Measurements from ENCODE around the gene KCNK16. TPM values are rescaled to one million over a fixed set of nuclear protein-coding genes. Genes with fewer than 3 reads are reported as not detected.

Gene KCNK16
- total and polyA plus RNA-seq, 2 of the 13 experiments (the other 11 are each of a cell fraction or from before 2014, with no cell fraction given) = not detected

DNA sequence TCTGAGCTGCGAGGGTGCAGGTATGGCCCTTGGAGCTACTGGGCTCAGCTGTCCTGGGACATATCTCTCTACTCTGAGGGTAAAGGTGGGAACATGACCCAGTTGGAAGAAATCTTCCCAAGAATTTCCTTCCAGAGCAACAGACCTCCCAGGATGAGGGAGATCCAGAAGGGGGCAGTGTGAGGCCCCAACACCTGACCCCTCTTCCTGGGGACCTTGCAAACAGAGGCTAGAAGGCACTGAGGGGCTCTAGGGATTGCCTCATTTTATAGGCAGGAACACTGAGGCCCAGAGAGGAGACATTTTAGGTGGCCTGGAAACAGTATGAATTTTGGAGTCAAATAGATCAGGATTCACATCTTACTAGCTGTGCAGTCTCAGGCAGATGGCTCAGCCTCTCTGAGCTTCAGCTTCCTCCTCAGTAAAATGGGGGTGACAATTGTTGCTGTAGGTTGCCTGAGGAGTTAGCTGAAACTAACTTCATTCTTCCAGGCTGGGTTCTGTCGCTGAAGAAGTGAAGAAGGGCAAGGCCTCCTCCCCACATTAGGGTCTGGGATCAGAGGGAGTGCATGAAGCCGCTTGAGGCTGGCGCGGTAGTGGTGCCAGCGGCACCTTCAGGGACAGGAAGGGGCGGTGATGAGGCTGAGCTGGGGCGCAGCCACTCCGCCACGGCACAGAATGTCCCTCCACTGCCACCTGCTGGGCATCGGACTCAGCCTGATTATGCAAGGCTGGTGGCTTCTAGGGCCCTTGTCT, 19.7 kb downstream of the KCNK16 start (continued):
- TF ChIP-seq YY1 (IDR thresholded peaks at IDR 0.05; ENCODE audit: insufficient read depth, insufficient replicate concordance, low read depth, low read length) (no peak), SP4 (CRISPR knock-in tag; IDR thresholded peaks at IDR 0.05) (peak; percentile 49; the same call in 1 of the 2 replicates), ZMAT3 (CRISPR knock-in tag; conservative IDR thresholded peaks at IDR 0.05) (0 out of 2 replicates have a peak, but pooled peaks have one; percentile 60), ZNF782 (CRISPR knock-in tag; IDR thresholded peaks at IDR 0.05; ENCODE audit: borderline replicate concordance) (peak; percentile 62; the same call in 1 of the 2 replicates), U2AF1 (optimal IDR thresholded peaks at IDR 0.05; ENCODE audit: low read depth, low read length) (no peak), MIER2 (CRISPR knock-in tag; IDR thresholded peaks at IDR 0.05) (peak; percentile 60; the same call in 1 of the 2 replicates), PRMT3 (CRISPR knock-in tag; IDR thresholded peaks at IDR 0.05; ENCODE audit: borderline replicate concordance, low read depth) (no peak), CBFB (CRISPR knock-in tag; IDR thresholded peaks at IDR 0.05) (no peak), SMAD3 (CRISPR knock-in tag; IDR thresholded peaks at IDR 0.05) (0 out of 2 replicates have a peak, but pooled peaks have one; percentile 54), CEBPG (CRISPR knock-in tag; IDR thresholded peaks at IDR 0.05) (peak; percentile 88), MXI1 (IDR thresholded peaks at IDR 0.05; ENCODE audit: borderline replicate concordance, low read depth, low read length) (no peak), ZNF501 (CRISPR knock-in tag; IDR thresholded peaks at IDR 0.05) (peak; percentile 58; the same call in 1 of the 2 replicates), SALL1 (CRISPR knock-in tag; IDR thresholded peaks at IDR 0.05) (peak; percentile 56; the same call in 1 of the 2 replicates), CBX5 (CRISPR knock-in tag; IDR thresholded peaks at IDR 0.05; ENCODE audit: borderline replicate concordance) (peak; percentile 74; the same call in 1 of the 2 replicates)
- TF ChIP-seq, protein P1, sequence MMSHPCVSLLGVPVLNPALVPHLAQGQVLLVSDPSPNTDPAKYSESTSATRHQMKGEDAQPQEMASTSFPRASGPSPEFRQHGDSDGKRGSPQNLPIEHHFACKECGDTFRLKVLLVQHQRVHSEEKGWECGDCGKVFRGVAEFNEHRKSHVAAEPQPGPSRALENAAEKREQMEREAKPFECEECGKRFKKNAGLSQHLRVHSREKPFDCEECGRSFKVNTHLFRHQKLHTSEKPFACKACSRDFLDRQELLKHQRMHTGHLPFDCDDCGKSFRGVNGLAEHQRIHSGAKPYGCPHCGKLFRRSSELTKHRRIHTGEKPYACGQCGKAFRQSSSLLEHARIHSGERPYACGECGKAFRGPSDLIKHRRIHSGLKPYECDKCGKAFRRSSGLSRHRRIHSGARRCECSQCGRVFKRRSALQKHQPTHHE (CRISPR knock-in tag; IDR thresholded peaks at IDR 0.05; ENCODE audit: borderline replicate concordance) = no peak
- TF ChIP-seq, protein P2, sequence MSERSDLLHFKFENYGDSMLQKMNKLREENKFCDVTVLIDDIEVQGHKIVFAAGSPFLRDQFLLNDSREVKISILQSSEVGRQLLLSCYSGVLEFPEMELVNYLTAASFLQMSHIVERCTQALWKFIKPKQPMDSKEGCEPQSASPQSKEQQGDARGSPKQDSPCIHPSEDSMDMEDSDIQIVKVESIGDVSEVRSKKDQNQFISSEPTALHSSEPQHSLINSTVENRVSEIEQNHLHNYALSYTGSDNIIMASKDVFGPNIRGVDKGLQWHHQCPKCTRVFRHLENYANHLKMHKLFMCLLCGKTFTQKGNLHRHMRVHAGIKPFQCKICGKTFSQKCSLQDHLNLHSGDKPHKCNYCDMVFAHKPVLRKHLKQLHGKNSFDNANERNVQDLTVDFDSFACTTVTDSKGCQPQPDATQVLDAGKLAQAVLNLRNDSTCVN (CRISPR knock-in tag; IDR thresholded peaks at IDR 0.05; ENCODE audit: borderline replicate concordance) = 0 out of 2 replicates have a peak, but pooled peaks have one; percentile 74
- TF ChIP-seq, protein P3, sequence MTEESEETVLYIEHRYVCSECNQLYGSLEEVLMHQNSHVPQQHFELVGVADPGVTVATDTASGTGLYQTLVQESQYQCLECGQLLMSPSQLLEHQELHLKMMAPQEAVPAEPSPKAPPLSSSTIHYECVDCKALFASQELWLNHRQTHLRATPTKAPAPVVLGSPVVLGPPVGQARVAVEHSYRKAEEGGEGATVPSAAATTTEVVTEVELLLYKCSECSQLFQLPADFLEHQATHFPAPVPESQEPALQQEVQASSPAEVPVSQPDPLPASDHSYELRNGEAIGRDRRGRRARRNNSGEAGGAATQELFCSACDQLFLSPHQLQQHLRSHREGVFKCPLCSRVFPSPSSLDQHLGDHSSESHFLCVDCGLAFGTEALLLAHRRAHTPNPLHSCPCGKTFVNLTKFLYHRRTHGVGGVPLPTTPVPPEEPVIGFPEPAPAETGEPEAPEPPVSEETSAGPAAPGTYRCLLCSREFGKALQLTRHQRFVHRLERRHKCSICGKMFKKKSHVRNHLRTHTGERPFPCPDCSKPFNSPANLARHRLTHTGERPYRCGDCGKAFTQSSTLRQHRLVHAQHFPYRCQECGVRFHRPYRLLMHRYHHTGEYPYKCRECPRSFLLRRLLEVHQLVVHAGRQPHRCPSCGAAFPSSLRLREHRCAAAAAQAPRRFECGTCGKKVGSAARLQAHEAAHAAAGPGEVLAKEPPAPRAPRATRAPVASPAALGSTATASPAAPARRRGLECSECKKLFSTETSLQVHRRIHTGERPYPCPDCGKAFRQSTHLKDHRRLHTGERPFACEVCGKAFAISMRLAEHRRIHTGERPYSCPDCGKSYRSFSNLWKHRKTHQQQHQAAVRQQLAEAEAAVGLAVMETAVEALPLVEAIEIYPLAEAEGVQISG (CRISPR knock-in tag; IDR thresholded peaks at IDR 0.05) = peak; percentile 44
- TF ChIP-seq, protein P4, sequence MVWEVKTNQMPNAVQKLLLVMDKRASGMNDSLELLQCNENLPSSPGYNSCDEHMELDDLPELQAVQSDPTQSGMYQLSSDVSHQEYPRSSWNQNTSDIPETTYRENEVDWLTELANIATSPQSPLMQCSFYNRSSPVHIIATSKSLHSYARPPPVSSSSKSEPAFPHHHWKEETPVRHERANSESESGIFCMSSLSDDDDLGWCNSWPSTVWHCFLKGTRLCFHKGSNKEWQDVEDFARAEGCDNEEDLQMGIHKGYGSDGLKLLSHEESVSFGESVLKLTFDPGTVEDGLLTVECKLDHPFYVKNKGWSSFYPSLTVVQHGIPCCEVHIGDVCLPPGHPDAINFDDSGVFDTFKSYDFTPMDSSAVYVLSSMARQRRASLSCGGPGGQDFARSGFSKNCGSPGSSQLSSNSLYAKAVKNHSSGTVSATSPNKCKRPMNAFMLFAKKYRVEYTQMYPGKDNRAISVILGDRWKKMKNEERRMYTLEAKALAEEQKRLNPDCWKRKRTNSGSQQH (CRISPR knock-in tag; IDR thresholded peaks at IDR 0.05; ENCODE audit: low read depth) = 0 out of 2 replicates have a peak, but pooled peaks have one; percentile 75
- TF ChIP-seq, protein P5, sequence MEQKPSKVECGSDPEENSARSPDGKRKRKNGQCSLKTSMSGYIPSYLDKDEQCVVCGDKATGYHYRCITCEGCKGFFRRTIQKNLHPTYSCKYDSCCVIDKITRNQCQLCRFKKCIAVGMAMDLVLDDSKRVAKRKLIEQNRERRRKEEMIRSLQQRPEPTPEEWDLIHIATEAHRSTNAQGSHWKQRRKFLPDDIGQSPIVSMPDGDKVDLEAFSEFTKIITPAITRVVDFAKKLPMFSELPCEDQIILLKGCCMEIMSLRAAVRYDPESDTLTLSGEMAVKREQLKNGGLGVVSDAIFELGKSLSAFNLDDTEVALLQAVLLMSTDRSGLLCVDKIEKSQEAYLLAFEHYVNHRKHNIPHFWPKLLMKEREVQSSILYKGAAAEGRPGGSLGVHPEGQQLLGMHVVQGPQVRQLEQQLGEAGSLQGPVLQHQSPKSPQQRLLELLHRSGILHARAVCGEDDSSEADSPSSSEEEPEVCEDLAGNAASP (CRISPR knock-in tag; IDR thresholded peaks at IDR 0.05; ENCODE audit: borderline replicate concordance) = 0 out of 2 replicates have a peak, but pooled peaks have one; percentile 39
- TF ChIP-seq, protein P6, sequence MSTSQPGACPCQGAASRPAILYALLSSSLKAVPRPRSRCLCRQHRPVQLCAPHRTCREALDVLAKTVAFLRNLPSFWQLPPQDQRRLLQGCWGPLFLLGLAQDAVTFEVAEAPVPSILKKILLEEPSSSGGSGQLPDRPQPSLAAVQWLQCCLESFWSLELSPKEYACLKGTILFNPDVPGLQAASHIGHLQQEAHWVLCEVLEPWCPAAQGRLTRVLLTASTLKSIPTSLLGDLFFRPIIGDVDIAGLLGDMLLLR (CRISPR knock-in tag; IDR thresholded peaks at IDR 0.05) = no peak

All from HepG2 (cell line).